ENCODE data around the gene GIMAP7. TPM values are rescaled to one million over a fixed set of nuclear protein-coding genes. Genes with fewer than 3 reads are reported as not detected.
"Not testable (repeated sequence)": the region's sequence is repeated elsewhere in the genome, so short reads cannot be mapped to it uniquely, and the experiment has no call there.

GIMAP7 gene
- not detected in 2 replicates for total RNA-seq (2014; rRNA removed; shearing (Covaris generic); ENCODE audit: low replicate concordance)

DNA sequence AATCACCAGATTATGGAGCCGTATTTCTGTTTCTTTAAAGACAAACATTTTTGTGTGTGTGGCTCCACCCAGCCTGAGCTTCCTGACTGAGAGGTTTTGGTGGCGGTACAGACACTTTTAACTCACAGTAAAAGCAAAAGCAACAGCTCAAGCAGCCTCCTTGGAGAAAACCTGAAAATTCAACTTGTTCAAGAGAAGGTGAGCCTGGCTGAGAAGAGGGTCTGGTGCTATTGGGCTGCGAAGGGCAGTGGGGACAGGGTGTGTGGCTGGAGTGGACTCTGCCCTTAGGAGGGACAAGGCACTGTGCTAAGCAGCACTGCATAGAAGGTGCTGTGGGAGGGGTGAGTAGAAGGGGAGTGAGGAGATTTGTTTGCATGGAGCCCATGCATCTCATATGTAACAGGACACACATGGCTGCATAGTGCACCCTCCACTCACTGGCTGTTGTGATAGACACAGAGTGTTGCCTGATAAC, at the start of gene GIMAP7:
GIMAP7 (plus strand) TSS at position 125 of the 475 bp plus-strand sequence. CDS start 5,103 bp downstream, outside the sequence.
- no peak for DNase-seq (ENCODE audit: low read depth)
- in situ Hi-C loops (cut with HindIII; ENCODE audit: low pct_unique_long_range_greater_than_20kb, low sequenced_read_pairs), result no loop called here

DNA sequence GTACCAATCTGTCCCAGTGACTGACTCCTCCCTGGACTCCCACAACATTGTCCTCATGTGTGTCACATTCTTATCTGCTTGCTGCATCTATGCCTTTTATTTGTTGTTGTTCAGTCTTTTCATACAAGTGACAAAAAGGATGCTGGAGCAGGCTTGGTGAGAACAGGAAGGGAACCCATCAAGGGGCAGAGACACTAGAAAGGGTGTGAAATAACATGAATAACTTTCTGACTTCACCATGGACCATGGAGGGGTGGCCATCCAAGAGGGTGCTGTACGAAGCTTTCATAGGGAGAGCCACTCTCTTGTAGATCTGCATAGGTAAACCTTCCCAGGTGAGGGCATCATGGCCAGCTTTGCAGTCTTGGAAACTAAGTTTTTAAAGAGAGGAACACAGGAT, 49.7 kb upstream of the GIMAP7 start:
- in situ Hi-C loops (cut with HindIII; ENCODE audit: low pct_unique_long_range_greater_than_20kb, low sequenced_read_pairs), result no loop called here
- no peak for DNase-seq (ENCODE audit: low read depth)

DNA sequence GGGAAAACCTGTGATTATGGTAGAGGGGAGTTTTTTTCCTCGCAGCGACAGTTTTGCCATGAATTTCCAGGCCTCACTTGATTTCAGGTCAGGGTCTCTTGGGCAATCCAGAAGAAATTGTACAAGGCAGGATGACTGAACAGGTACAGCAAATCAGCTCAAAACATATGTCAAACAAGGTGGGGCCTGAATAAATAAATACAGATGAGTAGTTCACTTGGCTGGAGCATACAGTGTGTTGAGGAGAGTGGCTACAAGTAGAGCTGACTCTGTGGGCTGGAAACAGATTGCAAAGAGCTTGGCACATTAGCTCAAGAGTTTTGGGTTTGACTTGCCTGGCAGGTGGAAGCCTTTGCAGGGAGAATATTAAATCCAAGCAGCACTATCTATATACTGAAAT, 49.3 kb upstream of the GIMAP7 start:
- DNase-seq (ENCODE audit: low read depth), result no peak
- in situ Hi-C loops (cut with HindIII; ENCODE audit: low pct_unique_long_range_greater_than_20kb, low sequenced_read_pairs), result no loop called here

DNA sequence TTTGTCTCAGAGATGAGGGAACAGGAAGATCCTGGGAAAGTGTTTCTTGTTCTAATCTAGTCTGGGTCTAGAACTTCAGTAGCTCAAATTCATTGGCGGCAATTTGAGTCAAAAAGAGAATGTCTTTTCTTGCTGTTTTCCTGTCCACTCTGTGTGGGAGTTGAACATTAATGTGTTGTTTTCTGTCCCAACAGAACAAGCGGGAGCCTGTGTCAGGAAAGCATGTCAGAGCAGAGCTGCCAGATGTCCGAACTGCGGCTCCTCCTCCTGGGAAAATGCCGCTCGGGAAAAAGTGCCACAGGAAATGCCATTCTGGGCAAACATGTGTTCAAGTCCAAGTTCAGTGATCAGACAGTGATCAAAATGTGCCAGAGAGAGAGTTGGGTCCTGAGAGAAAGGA, 48.2 kb upstream of the GIMAP7 start:
- in situ Hi-C loops (cut with HindIII; ENCODE audit: low pct_unique_long_range_greater_than_20kb, low sequenced_read_pairs), result no loop called here
- DNase-seq (ENCODE audit: low read depth), result no peak

DNA sequence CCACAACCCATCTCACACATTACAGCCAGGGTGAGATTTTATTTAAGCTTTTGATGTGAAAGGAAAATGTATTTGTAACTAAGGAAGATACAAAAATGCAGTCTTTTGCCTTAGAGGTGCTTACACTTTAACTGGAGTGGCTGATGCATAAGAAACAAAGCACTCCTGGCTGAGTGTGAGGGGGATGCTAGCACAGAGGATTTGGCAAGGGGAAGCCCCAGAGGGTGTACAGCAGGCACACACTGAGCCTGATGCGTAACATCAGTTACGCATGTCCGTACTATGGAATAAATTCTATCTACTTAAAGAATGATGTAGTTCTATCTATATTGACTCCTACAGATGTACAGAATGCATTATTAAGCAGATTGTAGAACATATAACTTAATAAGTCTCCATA, 46.4 kb upstream of the GIMAP7 start:
- in situ Hi-C loops (cut with HindIII; ENCODE audit: low pct_unique_long_range_greater_than_20kb, low sequenced_read_pairs), result no loop called here
- no peak for DNase-seq (ENCODE audit: low read depth)

DNA sequence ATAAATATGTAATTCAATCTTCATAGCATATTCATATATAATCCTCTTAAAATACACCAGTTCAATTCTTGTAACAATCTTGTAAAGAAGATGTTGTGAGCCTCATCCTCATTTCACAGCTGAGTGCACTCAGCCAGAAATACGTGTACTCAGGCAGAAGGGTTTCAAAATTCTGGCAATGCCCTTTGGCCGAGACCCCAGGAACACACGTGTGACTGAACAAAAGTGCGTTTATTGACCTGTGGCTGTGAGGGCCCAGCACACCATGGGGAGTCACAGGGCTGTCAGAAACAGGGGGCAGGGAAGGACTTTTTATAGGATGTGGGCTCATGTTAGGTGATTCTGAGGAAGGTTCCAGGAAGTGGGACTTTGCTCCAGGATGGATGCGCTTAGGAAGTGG, 42.8 kb upstream of the GIMAP7 start:
- in situ Hi-C loops (cut with HindIII; ENCODE audit: low pct_unique_long_range_greater_than_20kb, low sequenced_read_pairs), result no loop called here
- no peak for DNase-seq (ENCODE audit: low read depth)

DNA sequence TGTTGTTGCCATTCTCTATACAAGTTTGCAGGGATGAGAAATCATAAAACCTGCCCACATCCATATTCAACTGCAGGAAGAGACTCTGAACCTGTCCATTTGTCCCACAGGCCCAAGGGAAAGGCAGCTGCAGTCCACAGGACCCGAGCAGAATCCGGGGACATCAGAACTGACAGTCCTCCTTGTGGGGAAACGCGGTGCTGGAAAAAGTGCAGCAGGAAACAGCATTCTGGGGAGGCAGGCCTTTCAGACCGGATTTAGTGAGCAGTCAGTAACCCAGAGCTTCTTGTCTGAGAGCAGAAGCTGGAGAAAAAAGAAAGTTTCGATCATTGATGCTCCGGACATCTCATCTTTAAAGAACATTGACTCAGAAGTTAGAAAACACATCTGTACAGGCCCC, 40.8 kb upstream of the GIMAP7 start:
- no peak for DNase-seq (ENCODE audit: low read depth)
- in situ Hi-C loops (cut with HindIII; ENCODE audit: low pct_unique_long_range_greater_than_20kb, low sequenced_read_pairs), result no loop called here

DNA sequence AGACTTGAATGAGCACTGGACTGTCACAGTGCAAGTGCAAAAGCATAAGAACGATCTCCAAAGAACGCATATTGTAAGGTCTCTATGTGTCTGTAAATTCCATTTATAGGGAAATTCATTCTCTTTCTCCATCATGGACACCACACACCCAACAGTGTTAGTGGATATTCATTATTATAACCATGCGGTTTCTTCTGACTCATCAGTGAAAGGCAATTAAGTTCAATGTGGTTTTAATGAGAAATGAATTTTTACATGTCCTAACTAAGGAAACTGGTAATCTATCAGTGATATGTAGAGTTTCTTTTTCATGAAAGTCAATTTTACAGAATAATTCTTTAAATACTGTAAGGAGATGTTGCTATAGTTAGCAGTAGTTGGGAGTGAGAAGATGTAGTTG, 38.4 kb upstream of the GIMAP7 start:
- in situ Hi-C loops (cut with HindIII; ENCODE audit: low pct_unique_long_range_greater_than_20kb, low sequenced_read_pairs), result no loop called here
- DNase-seq (ENCODE audit: low read depth), result no peak

DNA sequence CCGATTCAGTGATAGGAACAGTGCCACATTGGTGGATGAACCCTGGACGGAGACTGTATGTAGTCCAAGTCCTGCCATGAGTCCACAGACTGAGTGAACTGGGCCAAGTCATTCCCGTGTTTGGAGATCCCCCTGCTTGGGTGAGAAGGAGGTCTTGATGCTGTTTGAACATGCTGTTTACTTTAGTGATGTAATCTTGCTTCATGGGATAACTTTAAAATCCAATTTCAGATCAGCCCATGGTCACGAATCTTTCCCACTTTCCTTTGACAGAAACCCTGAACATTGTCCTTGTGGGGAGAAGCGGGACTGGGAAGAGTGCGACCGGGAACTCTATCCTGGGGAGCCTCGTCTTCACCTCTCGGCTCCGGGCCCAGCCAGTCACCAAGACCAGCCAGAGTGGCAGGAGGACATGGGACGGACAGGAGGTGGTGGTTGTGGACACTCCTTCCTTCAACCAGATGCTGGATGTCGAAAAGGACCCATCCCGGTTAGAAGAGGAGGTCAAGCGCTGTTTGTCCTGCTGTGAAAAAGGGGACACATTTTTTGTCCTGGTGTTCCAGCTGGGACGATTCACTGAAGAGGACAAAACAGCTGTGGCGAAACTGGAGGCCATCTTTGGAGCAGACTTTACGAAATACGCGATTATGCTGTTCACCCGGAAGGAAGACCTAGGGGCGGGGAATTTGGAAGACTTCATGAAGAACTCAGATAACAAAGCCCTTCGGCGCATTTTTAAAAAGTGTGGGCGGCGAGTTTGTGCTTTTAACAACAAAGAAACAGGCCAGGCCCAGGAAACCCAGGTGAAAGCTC, 37.6 kb upstream of the GIMAP7 start:
- in situ Hi-C loops (cut with HindIII; ENCODE audit: low pct_unique_long_range_greater_than_20kb, low sequenced_read_pairs), result no loop called here

DNA sequence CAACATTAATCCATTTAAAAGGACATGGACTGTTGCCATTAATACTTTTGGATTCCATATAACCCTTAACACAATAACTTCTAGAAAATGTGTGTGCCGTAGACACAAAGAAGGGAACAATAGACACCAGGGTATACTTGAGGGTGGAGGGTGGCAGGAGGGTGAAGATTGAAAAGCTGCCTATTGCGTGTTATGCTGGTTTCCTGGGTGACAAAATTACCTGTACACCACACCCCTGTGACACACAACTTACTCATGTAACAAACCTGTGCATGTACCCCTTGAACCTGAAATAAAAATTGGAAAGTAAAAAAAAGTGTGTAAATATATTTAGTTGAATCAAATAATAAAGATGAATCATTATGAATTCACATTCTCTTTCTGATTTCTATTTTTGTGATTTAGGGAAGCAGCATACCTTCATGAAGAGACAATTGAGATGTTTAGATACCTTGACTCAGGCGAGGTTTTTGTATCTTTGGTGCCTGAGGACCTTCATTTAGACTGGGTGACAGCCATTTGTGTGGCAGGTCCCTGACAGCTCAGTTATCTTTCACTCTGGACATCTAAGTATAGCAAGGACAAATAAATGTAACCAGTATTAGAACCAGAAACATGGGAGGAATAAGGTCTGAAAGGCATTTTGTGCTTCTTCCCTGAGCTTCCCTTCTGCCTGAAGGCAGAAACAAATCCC, 35.5 kb upstream of the GIMAP7 start:
- in situ Hi-C loops (cut with HindIII; ENCODE audit: low pct_unique_long_range_greater_than_20kb, low sequenced_read_pairs), result no loop called here
- DNase-seq (ENCODE audit: low read depth), result no peak

More for the DNA sequence above, 37.6 kb upstream of the GIMAP7 start:
- DNase-seq (ENCODE audit: low read depth), result no peak

DNA sequence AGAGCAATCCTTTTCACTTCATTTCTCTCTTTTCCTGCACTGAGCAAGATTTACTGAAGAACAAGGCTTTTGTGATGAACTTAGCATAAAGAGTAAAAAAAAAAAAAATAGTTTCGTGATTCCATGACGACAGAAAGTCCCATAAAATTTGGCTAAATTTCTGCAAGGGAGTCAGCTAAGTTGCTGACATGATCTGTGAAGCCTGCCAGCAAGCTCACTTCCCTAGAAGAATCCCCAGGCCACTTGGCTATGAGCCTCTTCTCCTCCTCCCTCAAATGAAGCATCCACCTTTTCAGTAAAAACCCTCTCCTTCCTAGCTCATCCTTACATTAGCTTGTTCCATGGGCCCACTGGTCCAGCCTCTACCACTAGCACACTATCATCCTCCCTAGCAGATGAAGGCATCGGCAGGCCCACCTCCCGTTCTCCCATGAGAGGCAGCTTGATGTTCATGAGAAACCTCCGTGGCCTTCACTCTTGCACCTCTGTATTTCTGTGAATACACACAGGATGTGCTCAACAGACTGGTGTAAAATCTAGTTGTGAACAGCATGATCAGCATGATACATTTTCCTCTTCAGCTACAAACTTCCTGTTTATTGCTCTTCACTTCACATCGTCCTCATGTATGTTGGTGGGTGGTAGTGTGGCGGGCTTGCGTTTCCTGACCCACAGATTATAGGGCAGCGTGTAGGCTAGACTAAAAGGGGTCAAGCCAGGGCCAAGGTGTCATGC, 33.3 kb upstream of the GIMAP7 start:
- in situ Hi-C loops (cut with HindIII; ENCODE audit: low pct_unique_long_range_greater_than_20kb, low sequenced_read_pairs), result no loop called here
- no peak for DNase-seq (ENCODE audit: low read depth)

DNA sequence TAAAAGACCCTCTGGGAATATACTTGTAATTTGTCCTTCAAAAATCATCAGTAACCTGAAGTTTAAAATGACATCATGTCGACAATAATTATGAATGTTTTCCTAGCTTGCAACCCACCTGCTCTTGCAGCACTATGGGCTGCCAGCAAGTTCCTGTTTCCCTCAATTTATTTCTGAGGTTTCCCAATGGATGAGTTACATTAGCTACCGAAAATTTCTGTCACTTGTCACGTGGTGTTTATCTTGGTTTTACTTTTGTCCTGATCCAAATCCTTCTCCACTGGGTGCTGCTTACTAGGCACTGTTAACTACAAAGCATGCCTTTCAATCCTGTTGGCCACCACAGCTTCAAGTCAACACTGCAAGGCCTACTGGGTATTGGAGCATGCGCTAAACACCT, 32.8 kb upstream of the GIMAP7 start:
- in situ Hi-C loops (cut with HindIII; ENCODE audit: low pct_unique_long_range_greater_than_20kb, low sequenced_read_pairs), result no loop called here
- no peak for DNase-seq (ENCODE audit: low read depth)

DNA sequence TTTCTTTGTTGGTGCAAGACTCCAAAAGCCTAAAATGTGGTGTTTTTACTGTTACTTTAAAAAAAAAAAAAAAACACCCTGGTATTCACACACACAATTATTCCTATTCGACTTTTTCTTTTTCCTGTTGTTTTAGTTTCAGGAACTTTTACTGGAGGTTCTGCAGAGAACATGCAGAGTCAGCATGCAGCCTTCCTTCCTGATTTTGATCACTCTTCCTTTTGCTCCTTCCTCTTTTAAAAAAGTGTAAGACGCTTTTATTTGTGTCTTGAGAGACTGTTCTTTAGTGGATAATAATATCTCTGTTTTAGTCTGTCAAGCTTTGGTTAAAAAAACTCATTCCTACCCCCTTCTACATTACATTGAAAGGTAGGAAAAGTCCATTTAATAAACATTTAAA, 31.2 kb upstream of the GIMAP7 start:
- DNase-seq (ENCODE audit: low read depth); in situ Hi-C loops (cut with HindIII; ENCODE audit: low pct_unique_long_range_greater_than_20kb, low sequenced_read_pairs): not testable (repeated sequence)

DNA sequence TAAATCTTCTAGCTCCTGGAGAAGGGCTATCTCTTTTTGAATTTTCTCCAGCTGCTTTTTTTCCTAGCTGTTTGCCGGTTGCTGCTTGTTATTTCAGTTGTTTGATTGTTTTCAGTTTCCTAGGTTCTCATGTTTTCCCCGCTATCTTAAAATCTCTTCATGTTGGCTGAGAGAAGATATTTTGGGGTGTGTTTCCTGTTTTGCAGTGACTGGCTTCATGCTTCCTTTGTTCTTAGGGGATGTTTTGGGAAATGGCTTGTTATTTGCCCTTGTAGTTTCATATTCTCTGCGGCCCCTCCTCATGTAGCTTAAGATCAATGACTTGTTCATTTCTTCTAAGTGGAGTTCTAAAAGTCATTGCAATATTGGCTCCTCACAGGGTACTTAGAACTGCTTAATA, 30.6 kb upstream of the GIMAP7 start:
- DNase-seq (ENCODE audit: low read depth); in situ Hi-C loops (cut with HindIII; ENCODE audit: low pct_unique_long_range_greater_than_20kb, low sequenced_read_pairs): not testable (repeated sequence)

DNA sequence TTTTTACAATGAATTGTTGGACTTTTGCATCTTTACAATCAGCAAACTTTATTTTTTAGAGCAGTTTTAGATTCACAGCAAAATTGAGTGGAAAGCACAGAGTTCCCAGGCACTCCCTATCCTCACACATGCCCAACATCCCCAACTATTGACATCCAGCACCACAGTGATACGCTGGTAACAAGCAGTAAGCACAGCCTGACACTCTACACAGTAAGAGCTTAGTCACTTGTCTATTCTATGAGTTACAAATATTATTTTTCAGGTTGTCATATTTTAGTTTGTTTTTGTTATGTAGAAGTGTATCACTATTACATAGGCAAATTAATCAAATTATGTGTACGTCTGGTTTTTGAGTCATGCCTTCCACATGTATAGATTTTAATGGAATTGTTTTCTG, 27.0 kb upstream of the GIMAP7 start:
- in situ Hi-C loops (cut with HindIII; ENCODE audit: low pct_unique_long_range_greater_than_20kb, low sequenced_read_pairs), result no loop called here

DNA sequence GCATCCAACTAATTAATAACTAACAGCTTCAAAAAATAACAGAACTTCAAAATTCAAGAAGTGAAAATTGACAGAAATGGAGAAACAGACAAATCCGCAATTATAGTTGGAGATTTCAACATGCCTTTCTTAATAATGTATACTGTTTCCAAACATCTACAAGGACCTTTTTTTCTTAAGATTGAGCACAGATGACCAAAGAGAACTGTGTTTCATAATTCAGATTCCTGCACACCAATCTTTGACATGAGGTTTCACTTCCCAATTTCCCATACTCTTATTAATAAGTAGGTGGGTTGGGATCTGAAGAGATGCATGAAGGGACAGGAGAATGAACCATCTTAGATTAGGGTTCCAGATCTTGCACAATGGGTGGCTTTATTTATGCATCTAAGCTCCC, 24.9 kb upstream of the GIMAP7 start:
- no peak for DNase-seq (ENCODE audit: low read depth)
- in situ Hi-C loops (cut with HindIII; ENCODE audit: low pct_unique_long_range_greater_than_20kb, low sequenced_read_pairs), result no loop called here

More for the DNA sequence above, 27.0 kb upstream of the GIMAP7 start:
- no peak for DNase-seq (ENCODE audit: low read depth)

DNA sequence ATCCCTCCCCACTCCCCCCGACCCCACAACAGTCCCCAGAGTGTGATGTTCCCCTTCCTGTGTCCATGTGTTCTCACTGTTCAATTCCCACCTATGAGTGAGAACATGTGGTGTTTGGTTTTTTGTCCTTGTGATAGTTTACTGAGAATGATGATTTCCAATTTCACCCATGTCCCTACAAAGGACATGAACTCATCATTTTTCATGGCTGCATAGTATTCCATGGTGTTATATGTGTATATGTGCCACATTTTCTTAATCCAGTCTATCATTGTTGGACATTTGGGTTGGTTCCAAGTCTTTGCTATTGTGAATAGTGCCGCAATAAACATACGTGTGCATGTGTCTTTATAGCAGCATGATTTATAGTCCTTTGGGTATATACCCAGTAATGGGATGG, 21.2 kb upstream of the GIMAP7 start:
- DNase-seq (ENCODE audit: low read depth); in situ Hi-C loops (cut with HindIII; ENCODE audit: low pct_unique_long_range_greater_than_20kb, low sequenced_read_pairs): not testable (repeated sequence)

DNA sequence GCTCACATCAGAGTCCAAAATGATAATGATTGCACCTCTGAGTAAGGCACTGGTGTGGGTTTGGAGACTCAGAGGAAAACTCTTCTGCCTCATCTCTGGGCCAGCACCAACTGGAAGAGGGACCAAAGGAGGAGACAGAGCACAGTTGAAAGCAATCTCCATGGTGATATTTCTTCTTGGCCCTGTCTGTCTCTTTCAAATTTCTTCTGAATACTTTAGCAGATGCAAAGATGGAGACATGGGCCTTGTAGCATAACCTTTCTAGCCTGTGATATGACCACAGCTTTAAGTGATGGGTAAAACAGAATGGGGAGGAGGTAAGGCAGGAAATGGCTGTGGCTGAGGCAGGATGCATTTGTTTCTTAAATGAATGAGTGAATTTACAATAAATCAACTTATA, 12.2 kb upstream of the GIMAP7 start:
- no peak for DNase-seq (ENCODE audit: low read depth)
- in situ Hi-C loops (cut with HindIII; ENCODE audit: low pct_unique_long_range_greater_than_20kb, low sequenced_read_pairs), result no loop called here

DNA sequence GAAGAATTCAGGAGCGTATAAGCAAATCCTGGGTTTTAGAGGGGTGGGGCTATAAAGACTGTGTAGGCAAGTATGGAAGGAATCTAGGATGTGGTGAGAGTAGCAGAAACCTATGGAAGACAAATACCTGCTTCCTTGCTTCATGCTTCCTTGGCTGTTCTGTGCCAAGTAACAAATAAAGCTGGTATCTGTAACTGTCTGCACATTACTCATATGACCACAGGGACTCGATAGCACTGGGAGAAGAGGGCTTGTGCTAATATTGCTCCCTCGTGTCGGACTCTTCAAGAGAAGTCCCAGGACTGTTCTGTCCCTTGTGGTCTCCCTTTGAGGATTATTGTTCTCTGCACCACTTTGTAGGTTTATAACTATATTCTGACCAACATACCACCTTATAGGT, 11.5 kb upstream of the GIMAP7 start:
- in situ Hi-C loops (cut with HindIII; ENCODE audit: low pct_unique_long_range_greater_than_20kb, low sequenced_read_pairs), result no loop called here
- no peak for DNase-seq (ENCODE audit: low read depth)
